Tibial nerve (tissue), 4 donors: ENCODE data around the gene CIB4.

Source experiments
- CTCF ChIP-seq, 5 experiments: fragments of 200-600 bp in 3 of 5; fragments of 450-650 bp in 2 of 5; sonication (generic) in 3 of 5; IDR thresholded peaks; one replicate each; pipeline ENCODE4 v1.5.1; 2016 to 2019; ENCODE audit warnings: antibody characterized with exemption in 5 of 5, mild to moderate bottlenecking in 3 of 5, moderate library complexity in 2 of 5
- EP300 ChIP-seq, 2 donors: sonication (generic); formaldehyde crosslinking; IDR thresholded peaks; one replicate each; pipeline ENCODE4 v1.6.1; 2017; ENCODE audit warnings: antibody characterized with exemption in 2 of 2, mild to moderate bottlenecking in 1 of 2
- POLR2A ChIP-seq, 2 donors: fragments of 450-650 bp; IDR thresholded peaks; one replicate each; pipeline ENCODE4 v1.6.1; 2017; ENCODE audit warnings: antibody characterized with exemption in 2 of 2, mild to moderate bottlenecking in 2 of 2, moderate library complexity in 2 of 2

DNA sequence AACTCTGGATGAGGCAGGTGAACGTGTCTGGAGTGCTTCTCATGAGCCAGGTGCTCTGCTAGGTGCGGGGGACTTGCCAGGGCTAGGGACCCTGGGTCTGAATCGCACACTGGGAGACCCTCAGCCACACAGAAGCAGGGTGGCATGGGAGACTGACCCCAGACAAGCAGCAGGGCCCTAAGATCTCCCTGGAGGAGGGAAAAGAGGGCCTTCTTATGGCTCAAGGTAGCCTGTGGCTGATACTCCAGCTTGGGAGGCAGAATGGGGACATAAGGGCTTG, 12.8 kb upstream of the CIB4 start:
- no peak for TF ChIP-seq CTCF (IDR thresholded peaks at IDR 0.05)
- no peak for TF ChIP-seq POLR2A (IDR thresholded peaks at IDR 0.05)
- no peak for TF ChIP-seq EP300 (IDR thresholded peaks at IDR 0.05)
